Measurements from ENCODE around the gene ALDH1L2.
"Not testable (repeated sequence)": the region's sequence is repeated elsewhere in the genome, so short reads cannot be mapped to it uniquely, and the experiment has no call there.

Gene ALDH1L2

DNA sequence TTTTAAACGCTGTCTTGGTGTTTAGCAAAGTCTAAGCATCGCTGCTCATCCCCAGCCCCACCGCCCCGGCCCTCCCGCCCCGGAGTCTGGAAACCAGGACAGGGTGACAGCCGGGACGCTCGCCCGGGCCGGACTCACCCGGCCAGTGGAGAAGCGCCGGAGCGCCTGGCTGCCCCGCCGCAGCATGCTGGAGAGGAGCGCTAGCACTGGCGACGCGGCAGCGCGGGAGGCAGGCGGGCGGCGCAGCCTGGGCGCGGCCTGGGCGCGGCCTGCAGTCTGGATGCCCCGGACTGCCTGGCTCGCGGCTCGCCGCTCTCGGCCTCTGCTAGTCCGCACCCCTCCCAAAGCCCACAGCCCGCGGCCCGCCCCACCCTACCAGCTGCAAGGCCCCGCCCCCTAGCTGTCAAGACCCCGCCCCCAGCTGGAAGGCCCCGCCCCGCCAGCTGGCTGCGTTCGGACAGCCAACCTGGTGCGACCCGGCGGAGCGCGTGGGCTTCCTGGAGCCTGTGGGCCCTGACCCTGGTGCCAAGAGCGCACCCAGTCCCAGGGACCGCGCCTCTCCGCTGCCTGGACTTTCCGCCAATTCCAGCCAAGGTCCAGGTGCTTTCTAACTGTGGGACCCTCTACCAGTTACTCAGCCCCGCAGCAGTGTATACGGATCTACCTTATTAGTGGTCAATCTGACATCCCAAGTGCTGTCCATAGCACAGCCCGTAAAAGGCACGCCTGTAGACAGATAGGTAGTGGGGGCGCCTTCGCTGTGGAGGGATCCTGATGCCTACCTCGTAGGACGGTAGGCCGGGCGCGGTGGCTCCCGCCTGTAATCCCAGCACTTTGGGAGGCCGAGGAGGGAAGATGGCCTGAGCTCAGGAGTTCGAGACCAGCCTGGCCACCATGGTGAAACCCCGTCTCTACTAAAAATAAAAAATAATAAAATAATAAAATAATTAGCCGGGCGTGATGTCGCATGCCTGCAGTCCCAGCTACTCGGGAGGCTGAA lies at the start of gene ALDH1L2:
Gene ALDH1L2 (minus strand): TSS at position 208 of the 1,000 bp plus-strand sequence. CDS start 22 bp downstream, at position 186.
- peak in 49 of 51 donors; percentile 11 to 88 (median 60) for DNase-seq

DNA sequence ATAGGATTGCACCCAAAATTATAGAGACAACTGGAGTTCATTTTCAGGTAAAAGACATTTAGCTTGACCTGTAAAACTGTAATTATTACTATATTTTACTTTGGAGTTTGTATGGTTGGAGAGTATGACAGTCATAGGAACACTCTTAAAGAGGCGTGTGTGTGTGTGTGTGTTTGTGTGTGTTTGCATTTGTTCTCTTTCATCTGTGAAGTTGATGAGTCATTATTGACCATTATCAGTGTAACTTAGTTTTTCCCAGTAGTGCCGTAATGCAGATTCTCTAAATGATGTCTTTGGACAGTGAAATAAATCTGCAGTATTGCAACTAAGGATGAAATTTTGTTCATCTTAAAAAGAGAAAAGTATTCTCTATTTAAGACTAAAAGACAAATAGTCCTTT lies 36.3 kb upstream of the ALDH1L2 start:
- DNase-seq: no peak

DNA sequence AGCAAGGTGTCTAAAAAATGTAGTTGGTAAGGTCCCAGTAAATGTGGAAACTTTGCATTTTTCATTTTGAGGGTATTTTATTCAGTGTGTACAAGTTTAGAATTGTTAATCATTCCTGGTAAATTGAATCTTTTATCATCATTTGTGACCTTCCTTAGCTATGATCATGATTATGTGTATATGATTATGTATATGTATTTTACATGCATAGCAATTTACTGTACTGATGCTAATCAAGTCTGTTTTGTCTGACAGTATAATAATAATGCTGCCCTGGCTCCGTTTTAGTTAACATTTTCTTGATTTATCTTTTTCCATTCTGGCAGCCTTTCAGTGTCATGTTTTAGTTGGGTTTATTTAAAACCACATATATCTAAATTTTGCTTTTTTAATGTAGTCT lies 32.7 kb upstream of the ALDH1L2 start:
- no peak for DNase-seq

DNA sequence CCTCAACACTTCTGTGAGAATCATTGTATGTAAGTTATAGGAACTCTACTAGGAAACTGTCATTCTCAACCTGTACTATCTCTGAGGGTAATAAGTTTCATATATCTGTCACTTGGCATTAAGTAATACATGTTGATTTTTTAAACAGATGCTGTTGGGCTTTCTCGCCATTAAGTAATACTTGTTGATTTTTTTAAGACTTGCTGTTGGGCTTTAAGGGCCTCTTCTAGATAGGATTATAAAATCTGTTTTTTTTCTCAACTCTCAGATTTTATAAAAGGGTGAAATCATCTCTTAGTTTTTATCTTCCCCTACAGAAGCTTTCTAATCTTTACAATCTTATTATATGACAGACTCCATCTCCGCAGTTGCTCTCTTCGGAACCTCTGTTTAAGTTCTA lies 28.8 kb upstream of the ALDH1L2 start:
- no peak for DNase-seq

GRCh38 chr12:105110851-105111250 lies 26.6 kb upstream of the ALDH1L2 start:
- DNase-seq: no peak

DNA sequence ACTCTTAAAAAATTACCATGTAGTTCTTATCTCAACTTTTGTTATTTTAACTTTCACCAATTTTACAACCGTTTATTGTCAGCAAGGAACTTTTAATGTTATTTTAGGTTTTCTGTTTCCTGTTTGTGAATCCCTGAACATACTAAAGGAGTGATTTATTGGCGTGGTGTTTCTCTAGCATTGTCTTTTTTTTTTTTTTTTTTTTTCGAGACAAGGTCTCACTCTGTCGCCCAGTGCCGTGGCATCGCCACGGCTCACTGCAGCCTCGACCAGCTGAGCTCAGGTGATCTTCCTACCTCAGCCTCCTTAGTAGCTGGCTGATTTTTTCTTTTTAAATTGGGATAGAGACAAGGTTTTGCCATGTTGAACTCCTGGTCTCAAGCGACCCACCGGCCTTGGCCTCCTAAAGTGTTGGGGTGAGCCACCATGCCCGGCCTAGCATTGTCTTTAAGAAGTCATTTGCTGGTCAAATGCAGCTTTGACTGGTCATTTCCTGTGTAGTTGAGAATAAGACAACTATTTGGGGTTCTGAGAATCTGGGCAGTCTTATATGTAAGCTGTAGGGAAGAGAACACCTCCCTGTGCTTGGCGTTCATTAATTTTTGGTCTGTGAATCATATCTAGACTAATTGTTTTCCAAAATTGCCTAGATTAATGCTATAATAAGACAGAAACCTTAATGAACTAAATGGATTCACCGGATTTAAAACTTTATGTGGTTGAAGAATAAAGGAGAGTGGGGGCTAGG lies 25.4 kb upstream of the ALDH1L2 start:
- no peak for DNase-seq

DNA sequence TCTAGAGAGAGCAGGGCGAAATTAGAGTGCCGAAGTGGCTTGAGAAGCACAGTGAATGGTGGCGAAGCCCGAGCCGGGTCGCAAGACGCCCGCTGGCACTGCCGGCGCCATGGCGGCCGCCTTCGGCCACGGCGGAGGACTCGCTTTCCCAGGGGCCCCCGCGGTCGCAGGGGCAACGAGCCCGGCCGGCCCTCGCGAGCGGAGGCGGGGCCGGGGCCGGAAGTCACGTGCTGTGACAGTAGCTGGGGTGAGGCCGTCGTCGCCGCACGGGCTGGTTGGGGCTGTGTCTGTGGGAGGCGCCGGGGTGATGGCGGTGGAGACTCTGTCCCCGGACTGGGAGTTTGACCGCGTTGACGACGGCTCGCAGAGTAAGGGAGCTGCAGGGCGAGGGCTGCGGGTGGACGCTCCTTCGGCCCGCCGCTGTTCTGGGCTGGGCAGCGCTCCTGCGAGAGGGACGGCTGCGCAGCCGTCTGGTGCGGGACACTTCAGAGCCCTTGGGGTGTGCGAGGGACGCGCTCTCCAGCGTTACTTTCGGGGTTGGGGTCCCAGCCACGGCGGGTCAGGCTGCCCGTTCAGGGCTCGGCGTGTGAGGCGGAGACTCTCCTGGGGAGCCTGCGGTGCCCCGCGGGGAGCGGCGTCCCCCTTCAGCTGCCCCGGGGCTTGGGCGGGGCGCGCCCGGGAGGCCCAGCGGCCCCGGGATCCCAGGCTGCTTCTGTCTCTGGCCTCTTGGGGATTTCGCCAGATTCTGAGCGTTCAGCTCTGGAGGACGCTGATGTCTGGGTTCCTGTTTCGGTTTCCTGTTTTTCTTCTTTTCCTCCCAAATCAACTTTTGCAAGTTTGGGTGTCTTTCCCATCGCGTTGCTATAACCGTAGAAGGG lies 23.5 kb upstream of the ALDH1L2 start, which contains the start of gene WASHC4:
Gene WASHC4 (plus strand): TSS at position 238 of the 878 bp plus-strand sequence. CDS start 70 bp downstream, at position 308.
- peak; percentile 66 to 99 (median 93) for DNase-seq

DNA sequence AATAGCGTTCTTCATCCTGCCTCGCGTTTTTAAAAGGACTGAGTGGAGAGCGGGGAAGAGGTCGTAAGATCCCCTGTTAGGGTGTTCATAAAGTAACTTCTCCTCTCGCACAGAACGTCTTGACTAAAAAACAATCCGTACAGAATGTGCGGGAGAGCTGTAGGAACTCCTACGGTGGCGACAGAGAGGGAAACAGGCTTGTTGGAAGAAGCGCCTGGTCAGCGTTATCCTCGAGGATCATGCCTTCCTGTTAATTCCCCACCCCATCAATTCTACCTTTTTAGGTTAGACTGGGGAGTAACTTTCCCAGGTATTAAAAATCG lies 22.9 kb upstream of the ALDH1L2 start:
- peak in 5 of 51 donors; percentile 53 to 80 (median 70) for DNase-seq

DNA sequence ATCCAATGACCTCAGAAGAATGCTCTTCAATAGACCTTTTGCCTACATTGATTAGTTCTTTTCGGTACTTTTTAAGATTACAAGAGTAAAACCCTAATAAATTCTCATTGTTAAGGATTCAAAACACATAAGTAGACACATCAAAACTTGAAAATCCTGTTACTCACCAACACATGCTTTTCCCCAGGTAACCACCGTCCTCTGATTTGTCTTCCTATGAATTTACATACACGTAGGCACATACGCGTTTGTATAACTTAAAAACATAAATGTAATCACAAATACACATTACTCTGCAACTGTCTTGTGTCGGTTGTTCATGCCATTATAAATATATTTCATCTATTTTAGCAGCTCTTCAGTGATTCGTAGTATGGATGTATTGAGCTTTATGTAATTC lies 22.4 kb upstream of the ALDH1L2 start:
- DNase-seq: no peak

DNA sequence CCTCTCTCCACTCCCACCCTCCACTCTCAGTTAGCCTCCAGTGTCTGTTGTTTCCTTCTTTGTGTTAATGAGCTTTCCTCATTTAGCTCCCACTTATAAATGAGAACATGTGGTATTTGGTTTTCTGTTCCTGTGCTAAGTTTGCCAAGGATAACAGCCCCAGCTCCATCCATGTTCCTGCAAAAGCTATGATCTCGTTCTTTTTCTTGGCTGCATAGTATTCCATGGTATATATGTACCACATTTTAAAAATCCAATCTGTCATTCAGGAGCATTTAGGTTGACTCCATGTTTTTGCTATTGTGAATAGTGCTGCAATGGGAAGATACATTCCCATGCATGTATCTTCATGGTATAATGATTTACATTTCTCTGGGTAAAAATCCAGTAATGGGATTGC lies 20.5 kb upstream of the ALDH1L2 start:
- DNase-seq: no peak

GRCh38 chr12:105102673-105103072 lies 18.4 kb upstream of the ALDH1L2 start:
- no peak for DNase-seq

DNA sequence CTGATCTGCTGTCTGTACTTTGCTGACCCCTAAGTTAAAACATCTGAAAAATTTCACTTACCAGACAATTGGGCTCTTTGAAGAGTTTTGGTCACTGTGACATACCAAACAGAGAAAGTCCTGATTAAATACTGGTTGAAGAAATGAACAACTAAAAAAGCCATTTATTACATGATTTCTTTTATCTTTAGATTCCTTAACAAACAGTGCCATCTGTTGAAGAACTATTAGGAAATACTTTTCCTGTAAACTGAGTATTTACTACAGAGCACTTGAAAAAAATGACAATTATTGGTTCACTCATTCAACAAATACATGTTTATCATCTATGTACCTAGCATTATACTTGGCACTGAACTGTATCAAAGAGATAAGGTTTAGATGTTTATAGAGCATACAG lies 16.7 kb upstream of the ALDH1L2 start:
- DNase-seq: no peak

DNA sequence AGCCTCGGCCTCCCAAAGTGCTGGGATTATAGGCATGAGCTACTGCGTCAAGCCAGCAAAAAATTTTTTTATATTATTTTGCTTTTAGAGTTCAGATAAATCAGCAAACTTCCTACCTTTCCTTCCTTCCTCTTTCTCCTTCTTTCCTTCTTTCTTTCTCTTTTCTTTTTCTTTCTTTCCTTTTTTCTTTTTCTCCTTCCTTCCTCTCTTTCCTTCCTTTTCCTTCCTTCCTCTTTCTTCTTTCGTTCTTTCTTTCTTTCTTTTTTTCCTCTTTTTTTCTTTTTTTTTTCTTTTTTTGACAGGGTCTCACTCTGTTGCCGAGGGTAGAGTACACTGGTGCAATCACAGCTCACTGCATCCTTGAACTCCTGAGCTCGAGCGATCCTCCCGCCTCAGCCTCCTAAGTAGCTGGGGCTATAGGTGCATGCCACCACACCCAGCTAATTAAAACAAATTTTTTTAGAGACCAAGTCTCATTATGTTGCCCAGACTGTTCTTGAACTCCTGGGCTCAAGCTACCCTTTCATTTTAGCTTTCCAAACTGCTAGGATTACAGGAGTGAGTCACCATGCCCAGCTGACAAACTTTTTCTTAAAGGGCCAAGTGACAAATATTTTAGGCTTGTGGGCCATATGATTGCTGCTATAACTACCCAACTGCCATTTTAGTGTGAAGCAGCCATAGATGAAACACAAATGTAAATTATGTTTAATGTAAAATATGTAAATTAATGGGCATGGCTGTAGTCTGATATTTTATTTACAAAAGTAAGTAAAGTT lies 16.1 kb upstream of the ALDH1L2 start:
- DNase-seq: no peak

- no peak for DNase-seq
Observed at GRCh38 chr12:105099356-105099755, 15.1 kb upstream of the ALDH1L2 start.

DNA sequence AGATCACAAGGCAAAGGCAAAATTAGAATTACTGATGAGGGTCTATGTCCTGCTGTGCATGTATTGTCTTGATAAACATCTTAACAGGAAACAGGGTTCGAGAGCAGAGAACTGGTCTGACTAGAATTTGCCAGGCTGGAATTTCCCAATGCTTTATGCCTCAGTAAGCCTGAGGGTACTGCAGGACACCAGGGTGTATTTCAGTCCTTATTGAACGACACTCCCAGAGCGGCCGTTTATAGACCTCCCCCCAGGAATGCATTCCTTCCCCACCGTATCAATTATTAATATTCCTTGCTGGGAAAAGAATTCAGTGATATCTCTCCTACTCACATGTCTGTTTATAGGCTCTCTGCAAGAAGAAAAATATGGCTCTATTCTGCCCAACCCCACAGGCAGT lies 11.1 kb upstream of the ALDH1L2 start:
- not testable (repeated sequence) for DNase-seq

DNA sequence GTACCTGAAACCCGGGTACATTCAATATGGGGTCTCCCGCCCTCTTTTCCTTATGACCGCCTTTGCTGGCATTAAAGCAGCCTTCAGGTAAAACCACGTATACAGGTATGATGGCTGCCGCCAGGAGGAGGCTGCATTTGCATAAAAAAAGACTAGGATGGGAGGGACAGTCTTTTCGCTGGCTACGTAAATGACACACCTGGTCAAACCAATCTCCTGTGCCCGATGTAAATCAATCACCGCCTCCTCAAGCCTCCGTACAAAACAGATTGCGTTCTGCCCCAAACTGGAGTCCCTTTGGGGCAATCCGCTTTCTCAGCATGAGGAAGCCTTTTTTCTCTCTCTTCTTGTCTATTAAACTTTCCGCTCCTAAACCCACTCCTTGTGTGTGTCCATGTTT lies 8.1 kb upstream of the ALDH1L2 start:
- no peak for DNase-seq

GRCh38 chr12:105091476-105092206 lies 7.4 kb upstream of the ALDH1L2 start:
- DNase-seq: no peak

GRCh38 chr12:105090361-105090760 lies 6.1 kb upstream of the ALDH1L2 start:
- no peak for DNase-seq

- DNase-seq: no peak
Observed at GRCh38 chr12:105089817-105090216, 5.6 kb upstream of the ALDH1L2 start.

GRCh38 chr12:105085501-105085900 lies 1.2 kb upstream of the ALDH1L2 start:
- DNase-seq: no peak

All from hypothalamus (tissue), 51 donors.